ENCODE results near the gene ZNF101. TPM values are rescaled to one million over a fixed set of nuclear protein-coding genes. Genes with fewer than 3 reads are reported as not detected.

Gene ZNF101
- total and polyA plus RNA-seq, 2 of the 4 experiments (the other 2 are of a cell fraction) = 2.8 to 7.3 TPM

DNA sequence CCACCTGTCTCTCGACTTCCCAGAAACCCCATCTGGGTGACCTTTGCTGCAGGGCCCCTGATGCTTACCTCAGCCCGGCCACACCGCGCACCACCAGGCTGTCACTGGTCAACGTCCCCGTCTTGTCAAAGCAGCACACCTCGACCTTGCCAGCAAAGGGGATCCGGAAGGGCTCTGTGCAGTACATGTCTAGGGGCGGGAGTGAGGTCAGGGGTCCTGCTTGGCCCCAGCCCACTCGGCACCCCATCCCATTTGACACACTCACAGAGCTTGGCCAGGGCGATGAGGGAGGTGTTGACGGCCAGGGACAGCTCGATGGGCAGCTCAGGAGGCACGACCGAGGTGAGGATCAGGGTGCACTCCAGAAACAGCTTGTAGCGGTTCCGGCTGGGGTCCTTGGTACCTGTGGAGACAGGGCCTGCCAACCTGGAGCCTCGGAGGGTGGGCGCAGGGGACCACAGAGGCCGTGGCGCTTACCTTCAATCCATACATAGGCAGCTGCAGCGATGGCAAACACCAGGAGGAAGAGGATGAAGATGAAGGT is 13.5 kb upstream of the ZNF101 start:
- POLR2A ChIA-PET (ENCODE audit: unreplicated experiment) = no interaction called here
- H3K36me3 ChIP-seq (ENCODE audit: control insufficient read depth, insufficient read depth, low read length) = peaks cover 87% of the 10 kb centered on the region
- no peak for DNase-seq

More for the DNA sequence above, 13.5 kb upstream of the ZNF101 start:
- CTCF ChIA-PET = no interaction called here
- Histone ChIP-seq H3K9me3 (ENCODE audit: control insufficient read depth, insufficient read depth, low read length) (no peaks in the 10 kb centered on the region), H3K27me3 (ENCODE audit: control insufficient read depth, insufficient read depth, low read length) (no peaks in the 10 kb centered on the region), H4K91ac (ENCODE audit: insufficient read depth, low read depth, low read length) (no peak overlapping the region), H2BK15ac (ENCODE audit: low read depth, low read length) (no peak overlapping the region), H3K4me2 (ENCODE audit: low read depth, low read length) (no peak overlapping the region), H3K23ac (ENCODE audit: low read depth, low read length) (no peak overlapping the region), H2BK5ac (ENCODE audit: low read depth, low read length, poor library complexity, severe bottlenecking) (no peak overlapping the region), H2BK120ac (ENCODE audit: low read depth, low read length) (no peak overlapping the region), H3K18ac (ENCODE audit: low read depth, low read length) (no peak overlapping the region), H4K8ac (ENCODE audit: low read depth in 2 of 2, low read length in 2 of 2) (no peak overlapping the region), H3K9me1 (ENCODE audit: insufficient read depth, low read length) (peaks cover 6% of the 10 kb centered on the region), H3K14ac (replicated peaks; ENCODE audit: low read depth, low read length) (no peak overlapping the region), H2AFZ (replicated peaks; ENCODE audit: low read length, poor library complexity) (no peak overlapping the region), H3K4ac (ENCODE audit: low read depth, low read length) (no peak overlapping the region), H2BK20ac (ENCODE audit: low read depth, low read length) (no peak overlapping the region), H3K4me1 (ENCODE audit: control insufficient read depth, insufficient read depth, low read length) (no peaks in the 10 kb centered on the region; the same call in 1 of the 2 replicates), H3K56ac (ENCODE audit: extremely low read depth, insufficient read depth, low read length) (no peak overlapping the region), H4K5ac (ENCODE audit: low read depth, low read length) (no peak overlapping the region), H3K27ac (ENCODE audit: insufficient read depth, low read length) (no peak overlapping the region), H3K9ac (ENCODE audit: low read depth, low read length) (no peak overlapping the region), H3K4me3 (ENCODE audit: insufficient read depth, low read depth, low read length) (no peak overlapping the region), H3K79me1 (ENCODE audit: low read depth in 1 of 2, low read length in 2 of 2) (peaks cover 8 to 18% of the 10 kb centered on the region in 2 experiments), H2AK5ac (ENCODE audit: low read depth, low read length) (no peak overlapping the region), H4K20me1 (ENCODE audit: insufficient read depth, low read length) (peaks cover 15% of the 10 kb centered on the region), H2AK9ac (replicated peaks; ENCODE audit: low read depth, low read length, poor library complexity) (no peak overlapping the region)
- intact Hi-C loops (cut with micrococcal nuclease) = no loop called here
- dilution Hi-C loops (cut with HindIII; ENCODE audit: low sequenced_read_pairs, unreplicated experiment) = no loop called here
- WGBS, 2 experiments (ENCODE audit: extremely low coverage in 2 of 2, insufficient read length in 1 of 2) = 80% methylated on average over 3 of the region's 22 CpGs; no CpG with 5 or more reads in 1 of the 2 experiments
- ATAC-seq (ENCODE audit: low read depth) = no peak
- in situ Hi-C loops (cut with MboI; ENCODE audit: low sequenced_read_pairs) = no loop called here
- TF ChIP-seq SMC3 (IDR thresholded peaks at IDR 0.05; ENCODE audit: low read depth, low read length) = no peak
- TF ChIP-seq MAZ (IDR thresholded peaks at IDR 0.05; ENCODE audit: borderline replicate concordance, low read depth, low read length) = no peak
- no peak for TF ChIP-seq CEBPB (IDR thresholded peaks at IDR 0.05; ENCODE audit: low read depth, low read length)
- TF ChIP-seq MXI1 (IDR thresholded peaks at IDR 0.05; ENCODE audit: borderline replicate concordance, low read depth, low read length) = no peak
- TF ChIP-seq, protein P1, sequence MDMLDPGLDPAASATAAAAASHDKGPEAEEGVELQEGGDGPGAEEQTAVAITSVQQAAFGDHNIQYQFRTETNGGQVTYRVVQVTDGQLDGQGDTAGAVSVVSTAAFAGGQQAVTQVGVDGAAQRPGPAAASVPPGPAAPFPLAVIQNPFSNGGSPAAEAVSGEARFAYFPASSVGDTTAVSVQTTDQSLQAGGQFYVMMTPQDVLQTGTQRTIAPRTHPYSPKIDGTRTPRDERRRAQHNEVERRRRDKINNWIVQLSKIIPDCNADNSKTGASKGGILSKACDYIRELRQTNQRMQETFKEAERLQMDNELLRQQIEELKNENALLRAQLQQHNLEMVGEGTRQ (IDR thresholded peaks at IDR 0.05; ENCODE audit: low read depth, low read length) = no peak
- no peak for TF ChIP-seq MAFK (IDR thresholded peaks at IDR 0.05; ENCODE audit: low read depth, low read length)
- TF ChIP-seq RAD21 (IDR thresholded peaks at IDR 0.05; ENCODE audit: low read length) = no peak
- TF ChIP-seq, protein P2, sequence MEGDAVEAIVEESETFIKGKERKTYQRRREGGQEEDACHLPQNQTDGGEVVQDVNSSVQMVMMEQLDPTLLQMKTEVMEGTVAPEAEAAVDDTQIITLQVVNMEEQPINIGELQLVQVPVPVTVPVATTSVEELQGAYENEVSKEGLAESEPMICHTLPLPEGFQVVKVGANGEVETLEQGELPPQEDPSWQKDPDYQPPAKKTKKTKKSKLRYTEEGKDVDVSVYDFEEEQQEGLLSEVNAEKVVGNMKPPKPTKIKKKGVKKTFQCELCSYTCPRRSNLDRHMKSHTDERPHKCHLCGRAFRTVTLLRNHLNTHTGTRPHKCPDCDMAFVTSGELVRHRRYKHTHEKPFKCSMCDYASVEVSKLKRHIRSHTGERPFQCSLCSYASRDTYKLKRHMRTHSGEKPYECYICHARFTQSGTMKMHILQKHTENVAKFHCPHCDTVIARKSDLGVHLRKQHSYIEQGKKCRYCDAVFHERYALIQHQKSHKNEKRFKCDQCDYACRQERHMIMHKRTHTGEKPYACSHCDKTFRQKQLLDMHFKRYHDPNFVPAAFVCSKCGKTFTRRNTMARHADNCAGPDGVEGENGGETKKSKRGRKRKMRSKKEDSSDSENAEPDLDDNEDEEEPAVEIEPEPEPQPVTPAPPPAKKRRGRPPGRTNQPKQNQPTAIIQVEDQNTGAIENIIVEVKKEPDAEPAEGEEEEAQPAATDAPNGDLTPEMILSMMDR (conservative IDR thresholded peaks at IDR 0.05; ENCODE audit: low read depth, low read length) = no peak
- no peak for TF ChIP-seq CHD1 (IDR thresholded peaks at IDR 0.05; ENCODE audit: low read depth, low read length)
- no peak for TF ChIP-seq RFX5 (IDR thresholded peaks at IDR 0.05; ENCODE audit: low read depth, low read length)
- TF ChIP-seq BHLHE40 (IDR thresholded peaks at IDR 0.05; ENCODE audit: low read depth, low read length) = no peak
- no peak for TF ChIP-seq POLR2A (IDR thresholded peaks at IDR 0.05; ENCODE audit: low read depth, low read length)
- no peak for TF ChIP-seq FOS (IDR thresholded peaks at IDR 0.05; ENCODE audit: low read depth, low read length)
- no peak for TF ChIP-seq RCOR1 (IDR thresholded peaks at IDR 0.05; ENCODE audit: insufficient replicate concordance, low read length)
- no peak for TF ChIP-seq NFE2L2 (IDR thresholded peaks at IDR 0.05; ENCODE audit: low read depth, low read length)
- BruUV-seq (replicated peaks) = no TSS peak
